Right lobe of liver (tissue), 4 donors: ENCODE results near the gene NUTM2D.
"Not testable (repeated sequence)": the region's sequence is repeated elsewhere in the genome, so short reads cannot be mapped to it uniquely, and the experiment has no call there.

ENCODE experiments used
- POLR2A ChIP-seq: fragments of 450-650 bp; IDR thresholded peaks from one replicate; pipeline ENCODE4 v1.6.1; 2017; ENCODE audit warnings: antibody characterized with exemption, mild to moderate bottlenecking
- TF ChIP-seq, protein P1 (sequence below), 4 donors: fragments of 200-600 bp in 3 of 4; fragments of 450-650 bp in 1 of 4; IDR thresholded peaks; one replicate each; pipeline versions ENCODE4 v1.5.1 to v1.8.0; 2016 to 2022; ENCODE audit warnings: antibody characterized with exemption in 4 of 4, mild to moderate bottlenecking in 2 of 4
- donor health status: DM: no; HTN: no; CAD: no.
- donor health status: DM: no; HTN: no; CAD: no.
- donor health status: DM: no; HTN: yes; CAD: no.

GRCh38 chr10:87345743-87346142 is 11.8 kb upstream of the NUTM2D start:
- TF ChIP-seq, protein P1, sequence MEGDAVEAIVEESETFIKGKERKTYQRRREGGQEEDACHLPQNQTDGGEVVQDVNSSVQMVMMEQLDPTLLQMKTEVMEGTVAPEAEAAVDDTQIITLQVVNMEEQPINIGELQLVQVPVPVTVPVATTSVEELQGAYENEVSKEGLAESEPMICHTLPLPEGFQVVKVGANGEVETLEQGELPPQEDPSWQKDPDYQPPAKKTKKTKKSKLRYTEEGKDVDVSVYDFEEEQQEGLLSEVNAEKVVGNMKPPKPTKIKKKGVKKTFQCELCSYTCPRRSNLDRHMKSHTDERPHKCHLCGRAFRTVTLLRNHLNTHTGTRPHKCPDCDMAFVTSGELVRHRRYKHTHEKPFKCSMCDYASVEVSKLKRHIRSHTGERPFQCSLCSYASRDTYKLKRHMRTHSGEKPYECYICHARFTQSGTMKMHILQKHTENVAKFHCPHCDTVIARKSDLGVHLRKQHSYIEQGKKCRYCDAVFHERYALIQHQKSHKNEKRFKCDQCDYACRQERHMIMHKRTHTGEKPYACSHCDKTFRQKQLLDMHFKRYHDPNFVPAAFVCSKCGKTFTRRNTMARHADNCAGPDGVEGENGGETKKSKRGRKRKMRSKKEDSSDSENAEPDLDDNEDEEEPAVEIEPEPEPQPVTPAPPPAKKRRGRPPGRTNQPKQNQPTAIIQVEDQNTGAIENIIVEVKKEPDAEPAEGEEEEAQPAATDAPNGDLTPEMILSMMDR (IDR thresholded peaks at IDR 0.05) = not testable (repeated sequence)
- not testable (repeated sequence) for TF ChIP-seq POLR2A
